Activated CD8-positive, alpha-beta T cell treated with anti-CD3 and anti-CD28 coated beads for 36 hours (primary cell): ENCODE measurements around the gene SPO11. TPM values are rescaled to one million over a fixed set of nuclear protein-coding genes. Genes with fewer than 3 reads are reported as not detected.

Source experiments
- ATAC-seq: fragments of 200-7000 bp; cut with Tn5 transposase; one replicate; pipeline ENCODE4 v1.10.0; 2021; ENCODE audit warnings: mild to moderate bottlenecking, moderate library complexity
- CTCF ChIA-PET: fragments of 350-600 bp; sonication (Branson Sonifier 250); formaldehyde crosslinking; loops from one replicate; lab custom pipeline; 2021; ENCODE audit warnings: antibody characterized with exemption; lab: Charles Lee
- POLR2A ChIA-PET: fragments of 350-600 bp; sonication (Branson Sonifier 250); formaldehyde crosslinking; loops from one replicate; lab custom pipeline; 2021; ENCODE audit warnings: antibody characterized with exemption; lab: Charles Lee
- DNase-seq: peaks from one replicate; pipeline ENCODE4 v3.0.0-alpha.2; 2020
- H3K27ac Mint-ChIP-seq: one replicate; pipeline ENCODE4 v1.8.0; 2021; ENCODE audit warnings: mild to moderate bottlenecking, mixed read lengths
- H3K27me3 Mint-ChIP-seq: one replicate; pipeline ENCODE4 v1.8.0; 2021; ENCODE audit warnings: mixed read lengths
- H3K36me3 Mint-ChIP-seq: one replicate; pipeline ENCODE4 v1.8.0; 2021; ENCODE audit warnings: low read depth, mixed read lengths
- H3K4me1 Mint-ChIP-seq: one replicate; pipeline ENCODE4 v1.8.0; 2021; ENCODE audit warnings: low read depth, mixed read lengths
- H3K4me3 Mint-ChIP-seq: one replicate; pipeline ENCODE4 v1.8.0; 2021; ENCODE audit warnings: mild to moderate bottlenecking, moderate library complexity, mixed read lengths
- H3K9me3 Mint-ChIP-seq: one replicate; pipeline ENCODE4 v1.8.0; 2021; ENCODE audit warnings: mixed read lengths
- CTCF ChIP-seq: fragments of 200-600 bp; IDR thresholded peaks from one replicate; pipeline ENCODE4 v1.8.0; 2022; ENCODE audit warnings: antibody characterized with exemption, mild to moderate bottlenecking
- intact Hi-C: fragments of 100-400 bp; cut with micrococcal nuclease; formaldehyde crosslinking; loops from one replicate; pipeline ENCODE4 v1.10.0; 2022
- total RNA-seq, 2 experiments: library from RNA; stranded (reverse); gene quantifications; one replicate each; pipeline ENCODE4 v1.2.3, GENCODE V29; 2021

The SPO11 gene
- not detected for total RNA-seq

- Mint-ChIP-seq H3K36me3 (no peaks in the 10 kb centered on the region), H3K9me3 (no peaks in the 10 kb centered on the region), H3K27me3 (peaks cover 9% of the 10 kb centered on the region), H3K4me3 (no peak within 1 kb of the TSS), H3K4me1 (no peaks in the 10 kb centered on the region), H3K27ac (no peak within 1 kb of the TSS)
- CTCF ChIA-PET = interaction anchor here (0.9 to 5.4 kb wide), 4 partner anchors 17 to 243 kb away, joined by 3 to 29 read pairs (median 4); no protein-coding TSS in a partner anchor
- no peak for TF ChIP-seq CTCF
- DNase-seq (no peak), ATAC-seq (no peak)
- POLR2A ChIA-PET = interaction anchor here (1.1 kb wide), 1 partner anchor 33 kb away, joined by 3 read pairs; no protein-coding TSS in a partner anchor
- intact Hi-C loops = no loop called here
Measured at GRCh38 chr20:57329608-57330221, at the start of gene SPO11. TSS of gene SPO11 (plus strand) at chr20:57329803. CDS start at chr20:57329868, 65 bp downstream.

- no peaks in the 10 kb centered on the region for H3K4me1 Mint-ChIP-seq
- H3K4me3 Mint-ChIP-seq = no peak overlapping the region
- intact Hi-C loops = no loop called here
- CTCF ChIA-PET = no interaction called here
- no peaks in the 10 kb centered on the region for H3K9me3 Mint-ChIP-seq
- POLR2A ChIA-PET = no interaction called here
- DNase-seq (no peak), ATAC-seq (no peak)
- TF ChIP-seq CTCF = no peak
- no peaks in the 10 kb centered on the region for H3K36me3 Mint-ChIP-seq
- peaks cover 25% of the 10 kb centered on the region for H3K27me3 Mint-ChIP-seq
- H3K27ac Mint-ChIP-seq = no peak overlapping the region
Measured at GRCh38 chr20:57280221-57280620, 49.4 kb upstream of the SPO11 start.

- H3K27me3 Mint-ChIP-seq = peaks cover 26% of the 10 kb centered on the region
- intact Hi-C loops = no loop called here
- TF ChIP-seq CTCF = no peak
- H3K36me3 Mint-ChIP-seq = no peaks in the 10 kb centered on the region
- no peaks in the 10 kb centered on the region for H3K4me1 Mint-ChIP-seq
- H3K9me3 Mint-ChIP-seq = no peaks in the 10 kb centered on the region
- ChIA-PET CTCF (interaction anchor here (1.6 to 1.8 kb wide), 2 partner anchors 20 to 731 kb away, joined by 3 to 5 read pairs; no protein-coding TSS in a partner anchor), POLR2A (no interaction called here)
- H3K27ac Mint-ChIP-seq = no peak overlapping the region
- ATAC-seq (no peak), DNase-seq (no peak)
- H3K4me3 Mint-ChIP-seq = no peak overlapping the region
Measured at GRCh38 chr20:57281900-57282299, 47.7 kb upstream of the SPO11 start.

GRCh38 chr20:57282670-57283361 is 46.8 kb upstream of the SPO11 start:
- no peaks in the 10 kb centered on the region for H3K9me3 Mint-ChIP-seq
- peaks cover 31% of the 10 kb centered on the region for H3K27me3 Mint-ChIP-seq
- no peaks in the 10 kb centered on the region for H3K36me3 Mint-ChIP-seq
- no peak for DNase-seq
- H3K4me3 Mint-ChIP-seq = no peak overlapping the region
- H3K4me1 Mint-ChIP-seq = no peaks in the 10 kb centered on the region
- ChIA-PET POLR2A (interaction anchor here (1.4 kb wide), 1 partner anchor 10 kb away, joined by 3 read pairs; no protein-coding TSS in a partner anchor), CTCF (interaction anchor here (0.9 to 1.8 kb wide), 3 partner anchors 19 to 732 kb away, joined by 3 to 5 read pairs (median 3); no protein-coding TSS in a partner anchor)
- intact Hi-C loops = no loop called here
- no peak for ATAC-seq
- no peak overlapping the region for H3K27ac Mint-ChIP-seq
- TF ChIP-seq CTCF = no peak

GRCh38 chr20:57283860-57284259 is 45.7 kb upstream of the SPO11 start:
- CTCF ChIA-PET = interaction anchor here (0.9 to 1.8 kb wide), 2 partner anchors 35 to 733 kb away, joined by 3 to 5 read pairs; no protein-coding TSS in a partner anchor
- H3K27me3 Mint-ChIP-seq = peaks cover 37% of the 10 kb centered on the region
- intact Hi-C loops = no loop called here

More at GRCh38 chr20:57283860-57284259, 45.7 kb upstream of the SPO11 start:
- DNase-seq (no peak), ATAC-seq (no peak)
- Mint-ChIP-seq H3K4me3 (no peak overlapping the region), H3K27ac (no peak overlapping the region), H3K4me1 (no peaks in the 10 kb centered on the region), H3K9me3 (no peaks in the 10 kb centered on the region), H3K36me3 (no peaks in the 10 kb centered on the region)
- POLR2A ChIA-PET = interaction anchor here (1.4 kb wide), 1 partner anchor 11 kb away, joined by 3 read pairs; no protein-coding TSS in a partner anchor
- TF ChIP-seq CTCF = no peak
